Parathyroid adenoma (tissue), 2 donors: ENCODE measurements around the gene DNAL1.

Experiments
- H2AFZ ChIP-seq: fragments of 300-600 bp; sonication (generic); one replicate; pipeline ENCODE4 v1.7.0; 2017; ENCODE audit warnings: antibody characterized with exemption, mild to moderate bottlenecking
- H3K27ac ChIP-seq: fragments of 300-600 bp; sonication (generic); one replicate; pipeline ENCODE4 v1.7.0; 2017
- H3K27me3 ChIP-seq: fragments of 300-600 bp; sonication (generic); one replicate; pipeline ENCODE4 v1.7.0; 2017; ENCODE audit warnings: low read length; ENCODE audit not compliant: control insufficient read depth, insufficient read depth
- H3K36me3 ChIP-seq: fragments of 300-600 bp; sonication (generic); one replicate; pipeline ENCODE4 v1.7.0; 2017; ENCODE audit warnings: low read length; ENCODE audit not compliant: control insufficient read depth, insufficient read depth
- H3K4me1 ChIP-seq: fragments of 300-600 bp; sonication (generic); one replicate; pipeline ENCODE4 v1.7.0; 2017; ENCODE audit warnings: control low read depth
- H3K4me2 ChIP-seq: fragments of 300-600 bp; sonication (generic); one replicate; pipeline ENCODE4 v1.7.0; 2017; ENCODE audit warnings: low read length
- H3K4me3 ChIP-seq: fragments of 300-600 bp; sonication (generic); one replicate; pipeline ENCODE4 v1.7.0; 2017; ENCODE audit warnings: low read depth, low read length
- H3K79me2 ChIP-seq: fragments of 300-600 bp; sonication (generic); one replicate; pipeline ENCODE4 v1.7.0; 2017; ENCODE audit warnings: control low read depth
- H3K9ac ChIP-seq: fragments of 300-600 bp; sonication (generic); one replicate; pipeline ENCODE4 v1.7.0; 2017; ENCODE audit warnings: mild to moderate bottlenecking
- H3K9me3 ChIP-seq: fragments of 300-600 bp; sonication (generic); one replicate; pipeline ENCODE4 v1.7.0; 2017; ENCODE audit warnings: low read length; ENCODE audit not compliant: control insufficient read depth
- CTCF ChIP-seq: fragments of 300-600 bp; sonication (generic); IDR thresholded peaks from one replicate; pipeline ENCODE4 v1.7.0; 2017; ENCODE audit warnings: antibody characterized with exemption, mild to moderate bottlenecking
- donor health status: primary hyperparathyroidism.

Gene DNAL1

GRCh38 chr14:73684627-73685026, 39.8 kb downstream of the DNAL1 start:
- Histone ChIP-seq H3K27me3 (no peaks in the 10 kb centered on the region), H3K4me3 (no peak overlapping the region), H3K4me1 (no peaks in the 10 kb centered on the region), H3K4me2 (no peak overlapping the region), H2AFZ (no peak overlapping the region), H3K79me2 (no peaks in the 10 kb centered on the region), H3K9me3 (no peaks in the 10 kb centered on the region), H3K27ac (no peak overlapping the region), H3K36me3 (no peaks in the 10 kb centered on the region), H3K9ac (no peak overlapping the region)
- TF ChIP-seq CTCF = no peak

- H3K9ac ChIP-seq = no peak overlapping the region
- H3K4me3 ChIP-seq = no peak overlapping the region
- H3K27ac ChIP-seq = no peak overlapping the region
- TF ChIP-seq CTCF = no peak
- H3K4me1 ChIP-seq = no peaks in the 10 kb centered on the region
- H3K9me3 ChIP-seq = no peaks in the 10 kb centered on the region
- no peak overlapping the region for H2AFZ ChIP-seq
- no peaks in the 10 kb centered on the region for H3K27me3 ChIP-seq
- H3K4me2 ChIP-seq = no peak overlapping the region
- H3K36me3 ChIP-seq = no peaks in the 10 kb centered on the region
- no peaks in the 10 kb centered on the region for H3K79me2 ChIP-seq
These were observed 40.5 kb downstream of the DNAL1 start for GRCh38 chr14:73685328-73685727.

GRCh38 chr14:73686901-73687300, 42.1 kb downstream of the DNAL1 start:
- no peaks in the 10 kb centered on the region for H3K9me3 ChIP-seq
- no peak overlapping the region for H3K4me3 ChIP-seq
- no peak for TF ChIP-seq CTCF
- H3K27me3 ChIP-seq = no peaks in the 10 kb centered on the region
- H3K9ac ChIP-seq = no peak overlapping the region
- H3K36me3 ChIP-seq = no peaks in the 10 kb centered on the region
- no peaks in the 10 kb centered on the region for H3K4me1 ChIP-seq
- no peaks in the 10 kb centered on the region for H3K79me2 ChIP-seq
- H3K27ac ChIP-seq = no peak overlapping the region
- no peak overlapping the region for H3K4me2 ChIP-seq
- no peak overlapping the region for H2AFZ ChIP-seq

- Histone ChIP-seq H3K79me2 (no peaks in the 10 kb centered on the region), H2AFZ (no peak overlapping the region), H3K9me3 (no peaks in the 10 kb centered on the region), H3K4me3 (no peak overlapping the region), H3K4me2 (no peak overlapping the region), H3K9ac (no peak overlapping the region), H3K36me3 (no peaks in the 10 kb centered on the region), H3K4me1 (no peaks in the 10 kb centered on the region), H3K27ac (no peak overlapping the region), H3K27me3 (no peaks in the 10 kb centered on the region)
- TF ChIP-seq CTCF = no peak
These were observed 49.3 kb downstream of the DNAL1 start for GRCh38 chr14:73694083-73694482.

- no peaks in the 10 kb centered on the region for H3K79me2 ChIP-seq
- H3K9ac ChIP-seq = no peak overlapping the region
- TF ChIP-seq CTCF = no peak
- no peaks in the 10 kb centered on the region for H3K27me3 ChIP-seq
- no peak overlapping the region for H3K4me3 ChIP-seq
- no peak overlapping the region for H2AFZ ChIP-seq
- H3K9me3 ChIP-seq = no peaks in the 10 kb centered on the region
- no peaks in the 10 kb centered on the region for H3K36me3 ChIP-seq
- H3K4me1 ChIP-seq = no peaks in the 10 kb centered on the region
- H3K4me2 ChIP-seq = no peak overlapping the region
- no peak overlapping the region for H3K27ac ChIP-seq
These were observed 50.3 kb downstream of the DNAL1 start for GRCh38 chr14:73695082-73695481.
